ENCODE measurements around the gene CDH4.

CDH4 gene

DNA sequence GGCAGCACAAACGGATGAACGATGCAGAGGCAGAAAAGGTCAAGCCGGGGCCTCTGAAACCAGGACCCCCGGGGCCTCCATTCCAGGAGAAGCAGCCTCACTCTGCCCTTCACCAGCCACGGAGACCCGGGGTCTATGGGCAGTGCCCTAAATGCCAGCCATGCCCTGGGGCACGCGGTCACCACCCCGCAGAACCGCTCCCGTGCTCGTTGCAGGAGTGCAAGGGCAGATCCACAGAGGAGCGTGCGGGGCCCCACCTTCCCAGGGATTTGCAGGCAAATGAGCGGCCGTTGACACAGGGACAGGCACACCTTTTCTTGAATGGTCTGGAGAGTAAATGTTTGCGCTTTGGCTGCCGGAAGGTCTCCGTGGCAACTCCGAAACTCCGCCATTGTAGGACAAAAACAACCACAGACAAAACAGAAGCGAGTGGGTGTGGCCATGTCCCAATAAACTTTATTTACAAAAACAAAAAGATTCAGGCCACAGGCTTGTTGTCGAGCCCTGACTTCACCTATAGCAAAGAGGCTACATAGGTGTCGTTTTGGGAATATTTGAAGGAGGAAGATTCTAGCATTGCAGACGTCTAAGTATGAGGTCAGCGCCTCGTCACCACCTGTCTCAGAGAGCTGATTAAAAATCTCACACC is 650.3 kb downstream of the CDH4 start:
- DNase-seq (ENCODE audit: low spot score), result no peak
- ChIA-PET POLR2A (ENCODE audit: low non-redundant PET) (no interaction called here), CTCF (interaction anchor here (0.8 kb wide), 1 partner anchor 1928 kb away, joined by 4 read pairs; no protein-coding TSS in a partner anchor)
- TF ChIP-seq, protein P1, sequence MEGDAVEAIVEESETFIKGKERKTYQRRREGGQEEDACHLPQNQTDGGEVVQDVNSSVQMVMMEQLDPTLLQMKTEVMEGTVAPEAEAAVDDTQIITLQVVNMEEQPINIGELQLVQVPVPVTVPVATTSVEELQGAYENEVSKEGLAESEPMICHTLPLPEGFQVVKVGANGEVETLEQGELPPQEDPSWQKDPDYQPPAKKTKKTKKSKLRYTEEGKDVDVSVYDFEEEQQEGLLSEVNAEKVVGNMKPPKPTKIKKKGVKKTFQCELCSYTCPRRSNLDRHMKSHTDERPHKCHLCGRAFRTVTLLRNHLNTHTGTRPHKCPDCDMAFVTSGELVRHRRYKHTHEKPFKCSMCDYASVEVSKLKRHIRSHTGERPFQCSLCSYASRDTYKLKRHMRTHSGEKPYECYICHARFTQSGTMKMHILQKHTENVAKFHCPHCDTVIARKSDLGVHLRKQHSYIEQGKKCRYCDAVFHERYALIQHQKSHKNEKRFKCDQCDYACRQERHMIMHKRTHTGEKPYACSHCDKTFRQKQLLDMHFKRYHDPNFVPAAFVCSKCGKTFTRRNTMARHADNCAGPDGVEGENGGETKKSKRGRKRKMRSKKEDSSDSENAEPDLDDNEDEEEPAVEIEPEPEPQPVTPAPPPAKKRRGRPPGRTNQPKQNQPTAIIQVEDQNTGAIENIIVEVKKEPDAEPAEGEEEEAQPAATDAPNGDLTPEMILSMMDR (conservative IDR thresholded peaks at IDR 0.05; ENCODE audit: low read depth), result no peak
- no peak overlapping the region for H3K27ac ChIP-seq

DNA sequence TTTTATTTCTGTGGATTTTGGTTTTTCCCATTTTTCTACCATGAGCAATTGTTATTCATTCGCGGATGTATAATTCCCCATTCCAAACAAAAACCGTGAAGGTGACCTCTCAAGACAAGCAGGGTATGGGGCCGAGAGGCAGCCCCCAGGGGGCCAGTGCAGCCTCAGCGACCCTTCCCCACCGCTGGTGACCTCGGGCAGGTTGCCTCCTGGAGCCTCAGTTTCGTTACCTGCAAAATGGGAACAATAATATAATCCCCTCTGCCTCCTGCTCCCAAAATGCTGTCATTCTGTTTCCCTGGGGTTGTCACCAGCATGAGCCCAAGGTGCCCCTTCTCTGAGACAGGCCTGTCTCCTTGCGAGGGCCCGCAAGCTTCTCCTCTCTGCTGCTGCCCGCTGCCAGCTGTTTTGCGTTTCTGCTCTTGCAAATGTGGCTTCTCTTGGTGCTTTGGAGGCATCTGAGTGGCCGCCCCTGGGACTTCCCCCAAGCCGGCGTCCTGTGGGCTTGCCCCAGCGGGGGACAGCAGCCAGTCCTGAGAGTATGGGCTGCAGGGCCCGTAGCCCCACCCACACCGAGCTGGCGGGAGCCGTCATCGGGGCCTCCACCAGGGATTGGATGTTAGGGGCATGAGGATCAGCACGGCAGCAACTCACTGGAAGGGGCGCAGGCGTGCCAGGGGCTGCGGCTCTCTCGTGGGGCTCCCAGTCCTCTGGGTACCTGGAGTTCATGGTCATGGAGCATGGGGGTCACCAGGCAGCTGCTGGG is 651.7 kb downstream of the CDH4 start:
- CTCF ChIA-PET, result interaction anchor here (0.6 kb wide), 1 partner anchor 238 kb away, joined by 5 read pairs; no protein-coding TSS in a partner anchor
- POLR2A ChIA-PET (ENCODE audit: low non-redundant PET), result no interaction called here
- TF ChIP-seq, protein P1 (conservative IDR thresholded peaks at IDR 0.05; ENCODE audit: low read depth), result no peak
- H3K27ac ChIP-seq, result no peak overlapping the region
- DNase-seq (ENCODE audit: low spot score), result no peak

DNA sequence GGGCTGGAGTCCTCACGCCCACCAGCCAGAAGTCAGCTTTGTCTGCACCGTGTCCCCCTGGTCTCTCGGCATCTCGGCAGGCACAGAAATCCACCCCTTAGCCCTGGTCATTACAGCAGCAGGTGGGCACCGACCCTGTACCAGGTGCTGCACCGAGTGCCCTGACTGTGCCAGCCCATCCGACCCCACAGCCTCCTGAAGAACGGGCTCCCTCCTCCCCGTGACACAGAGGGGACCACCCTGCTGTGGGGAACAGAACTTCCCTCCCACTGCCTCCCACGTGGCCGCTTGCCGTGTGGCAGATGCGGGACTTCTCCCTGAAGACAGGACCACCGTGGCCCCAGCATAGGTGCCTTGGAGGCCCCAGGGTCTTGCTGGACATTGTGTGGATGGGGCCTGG is 652.4 kb downstream of the CDH4 start:
- no peak overlapping the region for H3K27ac ChIP-seq
- TF ChIP-seq, protein P1 (conservative IDR thresholded peaks at IDR 0.05; ENCODE audit: low read depth), result no peak
- DNase-seq (ENCODE audit: low spot score), result no peak
- CTCF ChIA-PET, result interaction anchor here (1.6 kb wide), 1 partner anchor 8 kb away, joined by 12 read pairs; no protein-coding TSS in a partner anchor
- POLR2A ChIA-PET (ENCODE audit: low non-redundant PET), result no interaction called here

DNA sequence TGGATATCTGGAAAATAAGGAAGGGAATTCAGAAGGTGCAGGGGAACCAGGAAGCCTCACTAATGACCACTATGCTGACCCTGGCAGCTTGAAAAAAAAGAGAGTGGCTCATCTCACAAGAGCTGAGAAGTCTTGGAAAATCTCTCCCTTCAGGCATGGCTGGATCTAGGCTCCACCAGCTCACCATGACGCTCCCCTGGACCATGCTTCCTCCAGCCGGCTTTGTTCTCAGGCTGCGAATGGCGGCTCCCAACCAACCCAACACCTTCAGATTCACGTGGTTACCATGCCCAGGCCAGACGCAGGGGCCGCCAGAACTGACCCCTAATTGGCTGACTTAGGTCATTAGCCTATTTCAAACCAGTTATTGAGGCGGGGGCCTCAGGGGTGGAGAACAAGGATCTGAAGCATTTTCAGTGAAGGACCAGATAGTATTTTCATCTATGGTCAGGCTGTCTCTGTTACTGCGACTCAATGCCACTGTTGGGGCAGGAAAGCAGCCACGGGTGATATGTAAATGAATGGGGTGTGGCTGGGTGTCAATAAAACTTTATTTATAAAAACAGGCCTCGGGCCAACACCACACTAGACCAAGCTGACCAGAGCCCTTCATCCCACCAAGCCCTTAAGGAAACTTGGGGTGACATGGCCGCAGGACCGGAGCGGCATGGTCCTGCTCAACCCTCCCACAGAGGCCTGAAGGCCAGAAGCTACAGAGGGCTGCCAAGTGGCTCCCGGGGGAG is 653.9 kb downstream of the CDH4 start:
- ChIA-PET CTCF (interaction anchor here (1.6 kb wide), 1 partner anchor 10 kb away, joined by 12 read pairs; no protein-coding TSS in a partner anchor), POLR2A (ENCODE audit: low non-redundant PET) (no interaction called here)

DNA sequence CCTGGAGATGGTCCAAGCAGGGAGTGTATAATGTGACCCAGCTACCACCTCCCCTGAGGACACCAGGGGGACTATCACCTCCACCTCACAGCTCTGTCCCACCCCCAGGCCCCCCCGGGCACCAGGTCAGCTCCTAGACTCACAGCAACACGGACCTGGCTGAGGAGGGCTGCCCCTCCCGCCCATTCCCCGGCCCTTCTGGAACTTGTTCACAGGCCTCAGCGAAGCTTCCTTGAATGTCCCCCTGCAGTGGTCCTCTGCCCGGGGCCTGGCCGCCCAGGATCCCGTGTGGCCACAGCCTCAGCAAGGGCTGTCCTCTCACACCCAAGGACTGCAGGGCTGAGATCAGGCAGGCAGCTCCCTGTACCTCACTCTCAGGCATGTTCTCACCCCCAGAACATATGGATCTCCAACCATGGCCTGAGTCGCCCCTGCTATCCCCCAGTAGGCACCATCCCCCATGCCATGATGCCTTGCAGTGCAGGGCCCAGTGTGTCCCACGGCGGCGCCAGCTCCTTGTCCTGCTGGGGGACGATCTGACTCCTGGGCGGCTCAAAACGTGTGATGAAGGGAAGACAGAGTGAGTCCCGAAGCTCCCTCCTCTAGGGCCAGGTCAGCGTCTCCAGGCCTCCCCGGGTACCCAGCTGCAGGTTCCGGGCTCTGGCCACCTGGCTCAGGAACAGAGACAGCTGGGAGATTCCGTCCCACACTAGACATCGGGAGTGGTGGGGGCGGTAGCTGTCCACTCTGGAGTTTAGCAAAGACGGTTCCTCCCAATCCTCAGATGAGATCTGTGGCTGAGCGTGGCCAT is 655.2 kb downstream of the CDH4 start:
- POLR2A ChIA-PET (ENCODE audit: low non-redundant PET), result no interaction called here

More for the DNA sequence above, 653.9 kb downstream of the CDH4 start:
- no peak overlapping the region for H3K27ac ChIP-seq
- TF ChIP-seq, protein P1 (conservative IDR thresholded peaks at IDR 0.05; ENCODE audit: low read depth), result no peak
- DNase-seq (ENCODE audit: low spot score), result no peak

More for the DNA sequence above, 655.2 kb downstream of the CDH4 start:
- CTCF ChIA-PET, result interaction anchor here (0.5 to 1.2 kb wide), 2 partner anchors 11 to 120 kb away, joined by 3 read pairs; no protein-coding TSS in a partner anchor
- TF ChIP-seq, protein P1 (conservative IDR thresholded peaks at IDR 0.05; ENCODE audit: low read depth), result no peak
- no peak overlapping the region for H3K27ac ChIP-seq
- no peak for DNase-seq (ENCODE audit: low spot score)
